ENCODE results near the gene C1orf226. TPM values are rescaled to one million over a fixed set of nuclear protein-coding genes. Genes with fewer than 3 reads are reported as not detected.
"Not testable (repeated sequence)": the region's sequence is repeated elsewhere in the genome, so short reads cannot be mapped to it uniquely, and the experiment has no call there.

Gene C1orf226, protein sequence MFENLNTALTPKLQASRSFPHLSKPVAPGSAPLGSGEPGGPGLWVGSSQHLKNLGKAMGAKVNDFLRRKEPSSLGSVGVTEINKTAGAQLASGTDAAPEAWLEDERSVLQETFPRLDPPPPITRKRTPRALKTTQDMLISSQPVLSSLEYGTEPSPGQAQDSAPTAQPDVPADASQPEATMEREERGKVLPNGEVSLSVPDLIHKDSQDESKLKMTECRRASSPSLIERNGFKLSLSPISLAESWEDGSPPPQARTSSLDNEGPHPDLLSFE
- under 0.01 TPM in 2 replicates for total RNA-seq (2012; rRNA removed)

GRCh38 chr1:162381383-162381782 lies at the start of gene C1orf226:
Gene C1orf226, plus strand, starts transcription at chr1:162381728. Its CDS starts 174 bp downstream, at chr1:162381902.
- H3K27me3 ChIP-seq (ENCODE audit: control insufficient read depth, insufficient read depth, low read length) = no peaks in the 10 kb centered on the region
- no peak within 1 kb of the TSS for H3K4me2 ChIP-seq (ENCODE audit: low read length)
- H3K4me3 ChIP-seq (ENCODE audit: low read length) = no peak within 1 kb of the TSS
- no peaks in the 10 kb centered on the region for H3K9me3 ChIP-seq (replicated peaks; ENCODE audit: low read length)
- no peaks in the 10 kb centered on the region for H3K36me3 ChIP-seq (ENCODE audit: insufficient read depth, low read length)
- H3K4me1 ChIP-seq (ENCODE audit: control insufficient read depth, insufficient read depth, low read length) = peaks cover 8% of the 10 kb centered on the region
- H3K9ac ChIP-seq (ENCODE audit: low read depth, low read length) = no peak within 1 kb of the TSS

GRCh38 chr1:162333991-162334390 lies 47.5 kb upstream of the C1orf226 start:
- H3K4me2 ChIP-seq (ENCODE audit: low read length) = no peak overlapping the region
- no peak overlapping the region for H3K9ac ChIP-seq (ENCODE audit: low read depth, low read length)
- no peaks in the 10 kb centered on the region for H3K4me1 ChIP-seq (ENCODE audit: control insufficient read depth, insufficient read depth, low read length)
- no peak overlapping the region for H3K4me3 ChIP-seq (ENCODE audit: low read length)
- H3K9me3 ChIP-seq (replicated peaks; ENCODE audit: low read length) = no peaks in the 10 kb centered on the region
- no peaks in the 10 kb centered on the region for H3K36me3 ChIP-seq (ENCODE audit: insufficient read depth, low read length)
- H3K27me3 ChIP-seq (ENCODE audit: control insufficient read depth, insufficient read depth, low read length) = no peaks in the 10 kb centered on the region

GRCh38 chr1:162335126-162335525 lies 46.4 kb upstream of the C1orf226 start:
- Histone ChIP-seq H3K9me3 (replicated peaks; ENCODE audit: low read length) (no peaks in the 10 kb centered on the region), H3K36me3 (ENCODE audit: insufficient read depth, low read length) (no peaks in the 10 kb centered on the region), H3K4me2 (ENCODE audit: low read length) (no peak overlapping the region), H3K4me1 (ENCODE audit: control insufficient read depth, insufficient read depth, low read length) (no peaks in the 10 kb centered on the region), H3K4me3 (ENCODE audit: low read length) (no peak overlapping the region), H3K27me3 (ENCODE audit: control insufficient read depth, insufficient read depth, low read length) (no peaks in the 10 kb centered on the region), H3K9ac (ENCODE audit: low read depth, low read length) (no peak overlapping the region)

DNA sequence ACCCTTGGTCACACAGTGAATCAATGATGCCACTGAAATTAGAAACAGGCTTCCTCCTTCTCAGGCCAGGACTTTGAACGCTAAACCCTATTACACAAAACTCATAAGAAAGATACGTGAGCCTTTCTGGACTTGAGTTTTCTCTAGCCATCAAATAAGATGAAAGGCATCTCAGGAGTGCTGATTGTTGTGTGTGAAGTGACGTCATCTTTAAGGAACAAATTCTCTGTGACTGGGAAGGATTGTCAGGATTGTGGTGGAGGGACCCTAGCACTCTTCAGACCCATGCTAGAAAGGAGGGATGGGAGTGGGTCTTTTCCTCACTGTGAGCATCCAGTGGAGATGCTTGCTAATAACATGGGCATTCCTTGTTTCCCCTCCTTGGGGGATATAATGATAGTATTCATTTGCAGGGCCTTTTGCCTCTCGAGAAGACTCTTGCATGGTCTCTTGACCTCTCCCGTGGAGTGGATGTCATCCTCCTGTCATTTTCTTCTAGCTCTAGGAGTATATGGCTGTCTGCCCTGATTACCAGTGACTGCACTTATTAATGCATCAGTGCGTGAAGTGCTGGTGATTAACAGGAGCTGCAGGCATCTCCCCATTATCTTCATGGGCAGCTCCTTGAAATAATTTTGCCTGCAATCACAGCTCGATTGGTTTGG lies 44.8 kb upstream of the C1orf226 start:
- Histone ChIP-seq H3K9ac (ENCODE audit: low read depth, low read length) (no peak overlapping the region), H3K27me3 (ENCODE audit: control insufficient read depth, insufficient read depth, low read length) (no peaks in the 10 kb centered on the region), H3K4me1 (ENCODE audit: control insufficient read depth, insufficient read depth, low read length) (no peaks in the 10 kb centered on the region), H3K36me3 (ENCODE audit: insufficient read depth, low read length) (no peaks in the 10 kb centered on the region), H3K4me2 (ENCODE audit: low read length) (no peak overlapping the region), H3K9me3 (replicated peaks; ENCODE audit: low read length) (no peaks in the 10 kb centered on the region), H3K4me3 (ENCODE audit: low read length) (no peak overlapping the region)

DNA sequence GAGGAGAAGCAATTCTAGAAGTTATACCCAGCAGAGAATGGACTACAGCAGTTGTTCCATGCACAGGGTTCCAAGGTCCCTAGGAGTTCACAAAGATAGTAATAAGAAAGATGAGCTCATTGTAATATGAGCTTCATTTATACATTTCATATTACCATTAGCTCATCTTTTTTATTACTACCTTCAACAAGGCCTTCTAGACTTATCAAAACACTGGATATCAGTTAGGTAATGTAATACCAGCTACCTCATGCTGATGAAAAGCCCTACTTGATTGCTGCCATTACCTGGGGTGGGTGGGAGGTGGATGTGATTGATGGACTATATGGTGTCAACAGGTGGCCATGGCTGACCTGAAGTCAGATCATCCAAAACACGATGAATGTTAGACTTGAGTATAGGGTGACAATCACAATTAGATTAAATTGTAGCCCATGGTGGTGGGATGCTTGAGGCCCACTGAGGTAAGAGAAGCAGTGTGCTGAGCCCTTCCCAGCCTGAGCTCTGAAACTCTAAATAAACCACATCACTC lies 39.0 kb upstream of the C1orf226 start:
- Histone ChIP-seq H3K4me3 (ENCODE audit: low read length) (no peak overlapping the region), H3K27me3 (ENCODE audit: control insufficient read depth, insufficient read depth, low read length) (no peaks in the 10 kb centered on the region), H3K9me3 (replicated peaks; ENCODE audit: low read length) (no peaks in the 10 kb centered on the region), H3K4me1 (ENCODE audit: control insufficient read depth, insufficient read depth, low read length) (no peaks in the 10 kb centered on the region), H3K4me2 (ENCODE audit: low read length) (no peak overlapping the region), H3K9ac (ENCODE audit: low read depth, low read length) (no peak overlapping the region), H3K36me3 (ENCODE audit: insufficient read depth, low read length) (no peaks in the 10 kb centered on the region)

DNA sequence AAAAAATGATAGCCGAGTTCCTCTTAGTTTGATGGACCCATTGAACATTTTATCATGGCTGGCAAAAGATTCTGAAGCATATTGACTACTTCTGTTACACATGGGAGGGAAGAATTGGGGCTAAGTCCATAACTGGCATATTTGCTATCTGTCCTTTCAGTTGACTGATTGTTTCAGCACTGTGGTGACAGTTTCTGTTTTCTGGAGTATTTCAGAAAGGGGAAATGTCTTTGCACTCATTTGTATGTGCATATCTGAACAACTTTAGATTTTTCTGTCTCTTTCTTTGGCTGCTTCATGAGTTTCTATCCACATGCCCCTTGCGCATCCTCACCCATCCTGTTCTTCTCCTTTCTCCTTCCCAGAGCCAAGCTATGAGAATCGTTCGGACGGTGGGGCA lies 38.1 kb upstream of the C1orf226 start:
- Histone ChIP-seq H3K4me1 (ENCODE audit: control insufficient read depth, insufficient read depth, low read length) (no peaks in the 10 kb centered on the region), H3K9ac (ENCODE audit: low read depth, low read length) (no peak overlapping the region), H3K9me3 (replicated peaks; ENCODE audit: low read length) (no peaks in the 10 kb centered on the region), H3K4me2 (ENCODE audit: low read length) (no peak overlapping the region), H3K4me3 (ENCODE audit: low read length) (no peak overlapping the region), H3K36me3 (ENCODE audit: insufficient read depth, low read length) (no peaks in the 10 kb centered on the region), H3K27me3 (ENCODE audit: control insufficient read depth, insufficient read depth, low read length) (no peaks in the 10 kb centered on the region)

DNA sequence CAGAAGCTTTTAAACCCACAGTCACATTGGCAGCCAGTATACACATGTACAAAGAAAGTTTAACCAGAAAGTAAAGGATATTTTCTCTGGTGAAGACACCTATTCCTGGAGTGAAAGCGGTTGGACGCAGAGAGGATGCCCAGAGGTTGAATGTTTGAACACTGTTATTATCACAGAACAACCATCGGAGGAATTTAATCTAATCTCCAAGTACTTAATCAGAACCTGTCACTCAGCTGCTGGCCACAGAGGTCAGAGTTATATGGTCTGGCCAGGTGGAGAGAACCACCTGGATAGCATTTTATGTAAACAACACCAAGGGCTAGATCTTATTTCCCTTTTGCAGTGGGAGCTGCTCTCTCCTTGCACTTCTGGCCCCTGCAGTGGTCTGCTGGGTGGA lies 34.2 kb upstream of the C1orf226 start:
- H3K27me3 ChIP-seq (ENCODE audit: control insufficient read depth, insufficient read depth, low read length) = no peaks in the 10 kb centered on the region
- H3K4me2 ChIP-seq (ENCODE audit: low read length) = no peak overlapping the region
- H3K4me3 ChIP-seq (ENCODE audit: low read length) = no peak overlapping the region
- H3K36me3 ChIP-seq (ENCODE audit: insufficient read depth, low read length) = no peaks in the 10 kb centered on the region
- no peak overlapping the region for H3K9ac ChIP-seq (ENCODE audit: low read depth, low read length)
- H3K4me1 ChIP-seq (ENCODE audit: control insufficient read depth, insufficient read depth, low read length) = peaks cover 17% of the 10 kb centered on the region
- no peaks in the 10 kb centered on the region for H3K9me3 ChIP-seq (replicated peaks; ENCODE audit: low read length)

DNA sequence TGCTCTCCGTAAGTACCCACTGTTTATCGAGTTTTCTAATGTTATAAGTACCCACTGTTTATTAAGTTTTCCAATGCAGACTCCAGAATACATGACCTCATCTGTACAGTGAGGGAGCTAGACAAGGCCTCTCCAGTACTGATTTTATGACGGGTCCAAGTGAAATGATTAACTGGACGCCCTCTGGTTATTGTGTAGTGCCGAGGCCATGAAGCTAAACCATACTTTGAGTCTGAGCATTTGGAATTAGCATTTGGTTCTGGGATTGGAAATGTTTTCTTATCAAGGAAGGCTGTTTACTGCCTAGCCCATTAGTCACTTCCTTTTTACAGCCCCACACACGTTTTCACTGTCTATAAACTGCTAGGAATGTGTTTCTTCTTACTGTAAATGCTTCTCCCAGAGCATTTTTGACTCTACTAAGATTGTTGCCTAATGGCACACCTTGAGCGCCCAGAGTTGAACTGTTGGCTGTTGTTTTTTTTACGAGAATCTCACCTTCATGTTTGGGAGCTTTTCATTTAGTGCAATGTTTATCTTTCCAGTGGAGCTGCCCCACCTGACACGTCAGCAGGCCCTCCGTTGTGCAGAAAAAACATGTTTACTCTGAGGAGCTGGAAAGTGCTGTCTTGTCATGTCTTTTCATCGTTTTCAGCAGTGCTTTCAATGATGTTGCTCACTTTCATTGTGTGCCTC lies 31.7 kb upstream of the C1orf226 start:
- no peak overlapping the region for H3K9ac ChIP-seq (ENCODE audit: low read depth, low read length)

GRCh38 chr1:162351246-162351842 lies 30.2 kb upstream of the C1orf226 start:
- Histone ChIP-seq H3K27me3 (ENCODE audit: control insufficient read depth, insufficient read depth, low read length) (no peaks in the 10 kb centered on the region), H3K4me3 (ENCODE audit: low read length) (no peak overlapping the region), H3K4me1 (ENCODE audit: control insufficient read depth, insufficient read depth, low read length) (peaks cover 17% of the 10 kb centered on the region), H3K9me3 (replicated peaks; ENCODE audit: low read length) (no peaks in the 10 kb centered on the region), H3K36me3 (ENCODE audit: insufficient read depth, low read length) (no peaks in the 10 kb centered on the region), H3K4me2 (ENCODE audit: low read length) (no peak overlapping the region), H3K9ac (ENCODE audit: low read depth, low read length) (no peak overlapping the region)

More for the DNA sequence above, 31.7 kb upstream of the C1orf226 start:
- H3K9me3 ChIP-seq (replicated peaks; ENCODE audit: low read length) = no peaks in the 10 kb centered on the region
- peak overlapping the region; percentile 21 for H3K4me2 ChIP-seq (ENCODE audit: low read length)
- H3K36me3 ChIP-seq (ENCODE audit: insufficient read depth, low read length) = no peaks in the 10 kb centered on the region
- H3K27me3 ChIP-seq (ENCODE audit: control insufficient read depth, insufficient read depth, low read length) = no peaks in the 10 kb centered on the region
- no peak overlapping the region for H3K4me3 ChIP-seq (ENCODE audit: low read length)
- H3K4me1 ChIP-seq (ENCODE audit: control insufficient read depth, insufficient read depth, low read length) = peaks cover 17% of the 10 kb centered on the region

DNA sequence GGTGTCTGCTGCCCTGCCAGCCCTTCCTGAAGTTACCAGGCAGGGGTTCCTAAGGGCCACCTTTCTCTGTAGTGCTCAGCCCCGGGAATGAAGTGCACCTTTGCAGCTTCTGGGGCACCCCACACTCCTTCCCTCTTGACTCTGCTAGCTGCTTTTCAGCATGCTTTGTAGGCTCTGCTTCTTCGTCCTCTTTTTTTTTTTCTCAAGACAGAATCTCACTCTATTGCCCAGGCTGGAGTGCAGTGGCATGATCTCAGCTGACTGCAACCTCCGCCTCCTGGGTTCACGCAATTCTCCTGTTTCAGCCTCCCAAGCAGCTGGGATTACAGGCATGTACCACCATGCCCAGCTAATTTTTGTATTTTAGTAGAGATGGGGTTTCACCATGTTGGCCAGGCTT lies 29.7 kb upstream of the C1orf226 start:
- not testable (repeated sequence) for H3K4me3 ChIP-seq (ENCODE audit: low read length); H3K4me2 ChIP-seq (ENCODE audit: low read length); H3K27me3 ChIP-seq (ENCODE audit: control insufficient read depth, insufficient read depth, low read length); H3K9me3 ChIP-seq (replicated peaks; ENCODE audit: low read length); H3K36me3 ChIP-seq (ENCODE audit: insufficient read depth, low read length); H3K9ac ChIP-seq (ENCODE audit: low read depth, low read length)
- peaks cover 17% of the 10 kb centered on the region for H3K4me1 ChIP-seq (ENCODE audit: control insufficient read depth, insufficient read depth, low read length)

DNA sequence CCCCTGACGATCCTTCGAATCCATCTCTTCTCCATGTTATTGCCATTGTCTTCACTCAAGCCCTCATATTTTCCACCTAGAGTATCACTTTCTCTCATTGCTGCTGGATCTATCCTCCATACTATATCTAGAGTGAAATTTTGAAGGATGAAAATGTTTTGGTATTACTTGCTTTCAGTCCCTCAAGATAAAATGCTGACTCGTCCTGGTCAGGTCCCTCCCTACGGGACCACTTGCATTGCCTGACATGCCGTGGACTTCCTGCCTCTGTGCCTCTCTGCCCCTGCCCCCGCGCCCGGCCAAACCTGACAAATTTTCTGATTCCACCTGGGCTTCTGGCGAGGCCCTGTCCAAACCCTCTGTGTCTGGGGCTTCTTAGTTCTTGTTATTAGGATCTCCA lies 28.4 kb upstream of the C1orf226 start:
- Histone ChIP-seq H3K4me2 (ENCODE audit: low read length) (no peak overlapping the region), H3K4me3 (ENCODE audit: low read length) (no peak overlapping the region), H3K27me3 (ENCODE audit: control insufficient read depth, insufficient read depth, low read length) (no peaks in the 10 kb centered on the region), H3K9me3 (replicated peaks; ENCODE audit: low read length) (no peaks in the 10 kb centered on the region), H3K9ac (ENCODE audit: low read depth, low read length) (no peak overlapping the region), H3K36me3 (ENCODE audit: insufficient read depth, low read length) (no peaks in the 10 kb centered on the region), H3K4me1 (ENCODE audit: control insufficient read depth, insufficient read depth, low read length) (peaks cover 17% of the 10 kb centered on the region)

Measured in skeletal muscle satellite cell (primary cell).